ENCODE data around the gene SENP5.

DNA sequence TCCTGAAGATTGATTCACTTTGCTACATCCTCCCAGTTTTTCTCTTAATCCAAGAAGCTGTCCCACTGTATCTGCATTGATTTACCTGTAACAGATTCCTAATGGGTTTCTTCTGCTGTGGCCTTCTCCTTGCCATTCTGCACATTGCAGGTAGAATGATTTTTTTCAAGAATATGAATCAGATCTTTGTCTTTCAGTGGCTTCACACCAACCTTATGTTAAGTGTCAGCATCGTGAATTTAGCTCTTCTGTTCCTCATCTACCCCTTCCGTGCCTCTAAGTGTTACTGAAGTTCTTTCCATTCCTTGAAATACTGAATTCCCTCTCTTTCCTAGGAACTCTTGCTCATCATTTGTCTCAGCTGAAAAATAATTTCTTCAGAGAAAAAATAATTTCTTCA lies 7.5 kb downstream of the SENP5 start:
- no peak for TF ChIP-seq ZNF274 (IDR thresholded peaks at IDR 0.05; ENCODE audit: borderline replicate concordance, extremely low read depth, low read length)
- TF ChIP-seq, protein P1, sequence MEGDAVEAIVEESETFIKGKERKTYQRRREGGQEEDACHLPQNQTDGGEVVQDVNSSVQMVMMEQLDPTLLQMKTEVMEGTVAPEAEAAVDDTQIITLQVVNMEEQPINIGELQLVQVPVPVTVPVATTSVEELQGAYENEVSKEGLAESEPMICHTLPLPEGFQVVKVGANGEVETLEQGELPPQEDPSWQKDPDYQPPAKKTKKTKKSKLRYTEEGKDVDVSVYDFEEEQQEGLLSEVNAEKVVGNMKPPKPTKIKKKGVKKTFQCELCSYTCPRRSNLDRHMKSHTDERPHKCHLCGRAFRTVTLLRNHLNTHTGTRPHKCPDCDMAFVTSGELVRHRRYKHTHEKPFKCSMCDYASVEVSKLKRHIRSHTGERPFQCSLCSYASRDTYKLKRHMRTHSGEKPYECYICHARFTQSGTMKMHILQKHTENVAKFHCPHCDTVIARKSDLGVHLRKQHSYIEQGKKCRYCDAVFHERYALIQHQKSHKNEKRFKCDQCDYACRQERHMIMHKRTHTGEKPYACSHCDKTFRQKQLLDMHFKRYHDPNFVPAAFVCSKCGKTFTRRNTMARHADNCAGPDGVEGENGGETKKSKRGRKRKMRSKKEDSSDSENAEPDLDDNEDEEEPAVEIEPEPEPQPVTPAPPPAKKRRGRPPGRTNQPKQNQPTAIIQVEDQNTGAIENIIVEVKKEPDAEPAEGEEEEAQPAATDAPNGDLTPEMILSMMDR (IDR thresholded peaks at IDR 0.05; ENCODE audit: control extremely low read depth in 1 of 3, insufficient read depth in 1 of 3, low read depth in 1 of 3, low read length in 3 of 3): no peak
- TF ChIP-seq TAF1 (IDR thresholded peaks at IDR 0.05; ENCODE audit: low read depth, low read length): no peak
